NCI-H146 treated with DMSO at 0.1 percent for 48 hours (cell line): ENCODE data around the gene FAM20C.

Experiments
- DNase-seq: peaks from one replicate; lab custom pipeline; 2025; ENCODE audit not compliant: unreplicated experiment; lab: John Stamatoyannopoulos, UW

The FAM20C gene

DNA sequence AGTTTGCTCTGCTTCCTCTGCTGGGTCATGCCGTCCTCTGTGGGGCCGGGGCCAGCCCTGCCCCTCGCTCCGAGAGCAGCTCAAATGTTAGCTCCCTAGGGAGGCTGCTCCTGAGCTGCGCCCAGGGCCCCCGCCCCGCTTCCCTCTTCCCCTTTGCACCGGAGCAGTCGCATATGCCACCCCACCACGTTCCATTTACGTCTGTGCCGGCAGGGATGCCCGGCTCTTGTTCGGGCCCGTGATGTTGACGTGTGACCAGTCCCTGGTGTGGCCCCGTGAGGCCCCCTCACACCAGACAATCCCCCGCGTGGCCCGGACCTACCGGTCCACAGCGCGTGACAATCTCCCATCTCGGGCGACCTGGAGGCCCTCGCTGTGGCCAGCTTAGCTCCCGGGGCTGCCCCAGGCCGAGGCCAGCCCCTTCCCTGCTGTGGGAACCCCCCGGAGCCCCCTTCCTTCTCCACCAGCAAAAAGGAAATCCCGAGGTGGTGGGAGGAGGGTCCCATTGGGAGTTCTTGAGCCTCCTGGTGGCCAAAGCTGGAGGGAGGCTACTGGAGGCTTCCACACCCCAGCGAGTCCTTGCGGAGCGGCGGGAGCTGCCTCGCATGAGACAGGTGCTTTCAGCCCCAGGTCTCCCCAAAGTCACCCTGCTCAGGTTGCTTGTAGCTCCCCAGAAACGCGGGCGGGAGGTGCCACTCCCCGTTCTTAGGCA lies 15.2 kb downstream of the FAM20C start:
- no peak for DNase-seq

DNA sequence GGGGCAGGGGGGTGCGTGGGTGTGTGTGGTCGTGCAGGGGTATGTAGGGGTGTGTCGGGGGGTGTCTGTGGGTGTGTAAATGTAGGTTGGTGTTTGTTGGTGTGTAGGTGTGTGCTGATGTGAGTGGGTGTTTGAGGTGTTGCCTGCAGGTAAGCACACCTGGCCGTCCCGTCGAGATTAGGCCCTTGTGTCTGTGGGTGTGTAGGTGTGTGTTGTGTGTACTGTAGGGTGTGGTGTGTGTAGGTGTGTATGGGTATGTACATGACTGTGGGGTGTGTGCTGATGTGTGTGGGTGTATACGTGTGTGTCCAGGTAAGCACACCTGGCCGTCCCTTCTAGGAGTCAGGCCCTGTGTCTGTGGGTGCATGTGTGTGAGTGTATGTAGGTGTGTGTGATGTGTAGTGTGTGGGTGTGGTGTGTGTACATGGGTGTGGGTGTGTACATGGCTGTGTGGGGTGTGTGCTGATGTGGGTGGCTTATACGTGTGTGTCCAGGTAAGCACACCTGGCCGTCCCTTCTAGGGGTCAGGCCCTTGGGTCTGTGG lies 15.8 kb downstream of the FAM20C start:
- DNase-seq: no peak

DNA sequence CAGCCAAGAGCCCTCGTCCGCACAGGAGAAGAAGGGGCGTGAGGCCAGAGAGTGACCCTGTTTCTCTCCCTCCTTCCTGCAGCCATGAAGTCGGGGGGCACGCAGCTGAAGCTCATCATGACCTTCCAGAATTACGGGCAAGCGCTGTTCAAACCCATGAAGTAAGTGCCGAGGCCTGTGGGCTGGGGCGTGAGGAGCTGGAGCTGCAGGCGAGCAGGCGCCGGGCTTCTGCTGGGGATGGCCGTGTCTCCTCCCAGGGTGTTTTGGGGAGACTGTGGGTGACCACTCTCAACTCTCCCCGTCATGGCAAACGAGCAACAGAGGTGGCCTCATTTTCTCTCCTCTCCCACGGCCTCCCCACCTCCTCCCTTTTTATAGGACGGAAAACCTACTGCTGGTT lies 16.4 kb downstream of the FAM20C start:
- no peak for DNase-seq

DNA sequence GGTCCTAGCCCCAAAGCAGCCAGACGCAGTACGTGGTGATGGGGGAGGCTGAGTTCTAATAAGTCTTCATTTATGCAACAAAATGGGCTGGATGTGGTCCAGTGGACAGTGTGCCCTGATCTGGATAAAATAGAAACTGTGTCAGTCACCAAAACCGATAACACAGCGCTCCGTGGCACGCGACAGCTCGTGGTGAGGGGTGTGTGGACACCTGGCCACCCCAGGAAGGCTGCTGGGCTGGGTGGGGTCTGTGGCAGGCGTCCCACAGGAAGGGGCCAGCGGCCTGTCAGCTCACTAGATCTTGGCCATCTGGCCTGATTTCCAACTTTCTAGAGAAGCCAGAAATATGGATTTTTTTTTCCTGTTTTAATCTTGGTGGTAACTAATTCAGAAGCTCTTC lies 17.0 kb downstream of the FAM20C start:
- no peak for DNase-seq

DNA sequence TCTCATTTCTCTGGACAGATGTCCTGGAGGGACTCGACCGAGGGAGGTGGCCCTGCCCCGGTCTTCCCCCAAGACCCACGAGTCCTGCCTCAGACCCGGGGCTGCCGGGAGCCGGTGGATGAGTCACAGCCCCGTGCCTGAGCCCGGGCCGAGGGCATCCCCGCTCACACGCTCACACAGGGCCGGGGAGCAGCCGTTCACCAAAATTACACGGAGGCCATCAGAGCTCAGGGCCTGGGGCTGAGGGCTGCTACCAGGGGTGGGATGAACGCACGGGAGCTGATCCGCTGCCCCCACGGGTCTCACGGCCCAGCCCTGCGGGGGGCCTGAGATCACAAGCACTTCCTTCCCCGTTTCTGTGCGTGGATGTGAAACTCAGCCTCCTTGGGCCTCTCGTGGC lies 17.5 kb downstream of the FAM20C start:
- DNase-seq: no peak

DNA sequence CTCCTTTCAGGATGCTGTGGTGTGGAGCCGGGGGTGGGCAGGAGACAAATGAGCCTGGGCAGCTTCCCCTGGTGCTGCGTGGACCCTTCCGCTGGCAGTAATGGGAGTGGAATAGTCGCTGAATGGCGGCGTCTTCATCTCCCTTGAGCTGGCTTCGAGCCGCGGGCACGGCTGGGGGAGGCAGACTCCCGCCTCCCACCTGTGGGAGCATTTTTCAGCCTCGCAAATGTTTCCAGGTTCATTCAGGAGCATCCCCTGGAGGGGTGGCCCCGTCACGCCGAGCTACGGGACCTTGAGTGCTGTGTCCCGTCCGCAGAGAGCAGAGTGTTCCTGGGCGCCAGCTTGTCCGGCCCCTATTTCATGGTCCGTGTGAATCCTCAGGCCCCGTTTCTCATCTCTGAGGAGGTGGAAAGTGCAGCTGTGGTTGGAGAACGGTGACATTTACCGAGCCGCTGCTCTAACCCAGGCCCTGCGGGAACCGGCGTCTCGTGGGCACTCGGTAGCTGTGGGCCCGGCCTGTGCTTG lies 18.1 kb downstream of the FAM20C start:
- no peak for DNase-seq

DNA sequence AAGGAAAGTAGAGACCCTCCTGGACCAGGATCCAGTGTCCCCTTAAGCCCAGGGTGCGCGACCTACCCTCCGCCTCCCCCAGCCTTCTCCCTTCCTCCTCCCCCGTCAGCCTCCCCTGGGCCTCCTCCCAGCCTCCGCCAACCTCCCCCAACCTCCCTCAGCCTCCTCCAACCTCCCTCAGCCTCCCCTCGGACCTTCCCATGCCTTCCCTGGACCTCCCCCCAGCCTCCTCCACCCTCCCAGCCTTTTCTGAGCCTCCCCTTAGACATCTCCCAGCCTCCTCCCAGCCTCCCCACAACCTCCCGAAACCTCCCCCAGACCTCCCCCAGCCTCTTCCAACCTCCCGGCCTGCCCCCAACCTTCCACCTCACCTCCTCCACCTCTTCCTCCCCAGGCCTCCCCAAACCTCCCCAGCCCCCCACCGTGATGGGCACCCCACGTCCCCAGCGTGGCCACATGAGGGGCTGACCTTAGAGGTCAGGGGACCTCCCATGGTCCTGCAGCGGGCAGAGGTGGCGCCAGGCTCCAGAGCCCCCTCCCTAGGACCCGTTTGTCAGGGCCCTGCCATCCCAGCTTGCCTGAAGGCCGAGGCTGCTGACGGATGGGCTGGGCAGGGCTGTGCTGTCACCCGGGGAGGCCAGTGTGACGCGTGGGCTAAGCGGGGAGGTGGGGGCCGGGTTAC lies 18.8 kb downstream of the FAM20C start:
- DNase-seq: no peak

DNA sequence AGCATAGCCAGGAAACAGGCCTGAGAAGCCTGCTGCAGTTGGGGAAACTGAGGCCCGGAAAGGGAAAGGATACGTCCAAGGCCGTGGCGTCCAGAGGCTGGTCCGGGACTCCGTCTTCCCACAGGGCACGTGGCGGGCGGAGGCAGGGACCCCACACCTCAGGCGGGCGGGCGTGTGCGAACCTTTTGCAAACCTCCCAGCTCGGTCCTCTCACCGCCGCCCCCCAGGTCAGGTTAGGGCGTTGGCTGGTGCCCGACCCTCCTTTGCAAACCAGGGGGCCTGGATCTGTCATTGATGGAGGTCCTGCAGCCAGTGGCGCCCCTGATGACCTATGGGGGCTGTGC lies 19.3 kb downstream of the FAM20C start:
- no peak for DNase-seq

DNA sequence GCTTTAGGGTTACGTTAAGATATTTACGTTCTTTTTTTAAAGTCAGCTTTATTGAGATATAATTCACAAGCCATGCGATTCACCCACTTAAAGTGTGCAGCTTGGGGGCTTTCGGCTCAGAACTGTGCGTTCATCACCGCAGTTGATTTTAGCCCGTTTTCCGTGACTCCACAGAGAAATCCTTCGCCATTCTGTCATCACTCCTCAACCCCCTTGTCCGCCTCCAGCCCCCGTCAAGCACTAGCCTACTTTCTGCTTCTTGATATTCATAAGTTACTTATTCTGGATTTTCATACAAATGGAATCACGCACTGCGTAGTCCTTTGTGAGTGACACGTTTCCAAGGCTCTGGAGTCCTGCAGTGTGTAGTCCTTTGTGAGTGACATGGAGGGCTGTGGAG lies 20.4 kb downstream of the FAM20C start:
- no peak for DNase-seq

DNA sequence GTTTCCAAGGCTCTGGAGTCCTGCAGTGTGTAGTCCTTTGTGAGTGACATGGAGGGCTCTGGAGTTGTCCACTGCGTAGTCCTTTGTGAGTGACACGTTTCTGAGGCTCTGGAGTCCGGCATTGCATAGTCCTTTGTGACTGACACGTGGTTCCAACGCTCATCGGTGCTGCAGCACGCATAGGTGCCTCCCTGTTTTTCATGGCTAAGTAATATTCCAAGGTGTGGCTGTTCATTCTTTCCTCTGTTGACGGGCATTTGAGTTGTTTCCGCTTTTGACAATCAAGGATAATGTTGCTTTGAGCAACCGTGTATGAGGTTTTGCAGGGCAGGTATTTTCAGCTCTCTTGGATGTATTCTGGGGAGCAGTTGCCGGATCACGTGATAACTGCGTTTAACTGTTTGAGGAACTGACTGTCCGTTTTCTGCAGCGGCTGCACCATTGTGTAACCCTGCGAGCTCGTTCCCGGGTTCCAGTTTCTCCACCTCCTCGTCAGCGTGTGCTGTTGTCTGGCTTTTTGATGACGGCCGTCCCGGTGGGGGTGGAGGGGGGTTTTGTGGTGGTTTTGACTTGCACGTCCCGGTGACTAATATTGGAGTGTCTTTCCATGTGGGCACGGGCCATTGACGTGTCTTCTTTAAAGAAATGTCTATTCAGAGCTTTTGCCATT lies 21.1 kb downstream of the FAM20C start:
- no peak for DNase-seq

DNA sequence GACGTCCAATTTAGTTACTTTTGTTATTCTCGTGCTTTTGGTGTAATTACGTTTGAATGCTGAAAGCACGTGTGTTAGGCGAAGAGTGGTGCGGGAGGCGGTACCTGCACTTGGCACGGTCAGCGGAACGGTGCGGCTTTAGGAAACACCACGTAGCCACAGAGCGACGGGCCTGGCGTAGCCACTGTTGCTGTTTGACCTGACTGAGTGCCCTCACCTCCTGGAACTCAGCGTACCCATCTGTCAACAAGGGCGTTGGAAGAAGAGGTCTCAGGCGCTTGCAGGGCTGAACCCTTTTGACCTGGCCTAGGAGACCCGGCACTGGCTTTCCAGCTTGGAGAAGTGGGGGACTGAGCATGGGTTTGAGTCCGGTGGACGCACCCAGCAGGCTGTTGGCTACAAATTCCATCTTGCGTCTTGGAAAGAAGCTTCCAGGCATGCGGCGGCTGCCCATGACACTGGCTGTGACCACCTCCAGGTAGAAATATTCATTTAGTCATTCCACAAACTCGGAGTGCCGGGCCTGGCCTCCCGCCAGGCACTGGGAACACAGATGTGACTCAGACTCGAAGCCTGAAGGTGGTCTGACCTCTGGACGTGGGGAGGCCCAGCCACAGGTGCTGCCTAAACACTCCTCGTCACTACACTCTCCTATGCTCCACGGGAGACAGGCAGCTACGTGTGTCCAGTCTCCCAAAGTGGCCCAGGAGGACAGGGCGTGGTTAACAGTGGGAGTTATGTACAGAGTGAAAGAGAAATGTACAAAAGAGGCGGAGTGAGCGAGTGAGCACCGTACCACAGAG lies 22.2 kb downstream of the FAM20C start:
- no peak for DNase-seq

DNA sequence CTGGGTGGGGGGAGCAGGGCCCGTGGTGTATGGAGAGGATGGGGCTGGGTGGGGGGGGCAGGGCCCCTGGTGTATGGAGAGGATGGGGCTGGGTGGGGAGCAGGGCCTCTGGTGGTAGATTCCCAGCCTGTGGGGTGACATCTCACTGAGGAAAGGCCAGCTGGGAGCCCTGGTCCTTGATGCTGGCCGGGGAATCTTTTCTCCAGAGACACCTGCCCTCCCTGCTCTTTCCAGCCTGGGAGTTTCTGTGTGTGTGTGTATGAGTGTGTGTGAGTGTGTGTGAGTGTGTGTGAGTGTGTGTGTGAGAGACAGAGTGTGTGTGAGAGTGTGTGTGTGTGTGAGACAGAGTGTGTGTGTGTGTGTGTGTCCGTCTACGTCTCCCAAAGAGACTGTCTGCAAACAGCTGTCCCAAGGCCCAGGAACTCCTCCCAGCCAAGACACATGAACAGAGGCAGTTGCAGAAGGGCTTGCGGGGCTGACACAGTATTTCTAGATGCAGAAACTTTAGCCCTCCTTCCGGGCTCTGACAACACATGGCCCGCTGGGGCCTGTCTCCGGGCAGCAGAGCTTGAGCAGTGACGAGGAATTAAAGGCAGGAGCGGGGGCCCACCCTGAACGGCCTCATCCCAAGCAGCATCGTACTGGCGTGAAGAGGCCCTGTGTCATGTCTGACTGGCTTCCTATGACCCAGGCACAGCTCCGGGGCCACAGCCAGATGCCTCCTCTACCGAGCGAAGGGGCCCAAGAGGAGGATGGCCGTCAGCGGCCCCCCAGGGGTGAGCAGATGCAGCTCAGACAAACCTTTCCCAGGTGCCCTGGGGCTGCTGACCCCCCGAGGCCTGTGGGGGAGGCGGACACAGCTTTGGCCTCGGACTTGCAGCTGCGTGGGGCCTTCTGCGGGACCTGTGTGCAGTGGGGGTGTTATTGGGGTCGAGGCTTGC lies 24.3 kb downstream of the FAM20C start:
- no peak for DNase-seq

DNA sequence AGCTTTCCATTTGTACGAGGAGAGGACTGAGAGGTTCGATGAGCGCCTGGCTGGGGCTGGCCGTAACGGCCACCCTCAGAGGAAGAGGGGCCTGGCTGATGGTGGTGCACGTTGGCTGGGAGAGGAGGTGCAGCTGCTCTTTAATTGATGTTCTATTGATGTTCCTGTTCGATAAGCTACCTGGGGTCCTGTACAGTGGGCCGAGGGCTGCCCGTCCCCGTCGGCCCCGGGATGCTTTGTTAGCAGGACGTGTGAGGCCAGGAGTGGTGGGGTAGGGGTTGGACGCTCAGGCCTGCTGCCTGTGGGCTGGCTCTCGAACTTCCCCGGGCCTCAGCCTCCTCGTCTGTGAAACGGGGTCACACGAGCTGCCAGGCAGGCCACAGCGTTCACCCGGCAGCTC lies 25.4 kb downstream of the FAM20C start:
- no peak for DNase-seq

DNA sequence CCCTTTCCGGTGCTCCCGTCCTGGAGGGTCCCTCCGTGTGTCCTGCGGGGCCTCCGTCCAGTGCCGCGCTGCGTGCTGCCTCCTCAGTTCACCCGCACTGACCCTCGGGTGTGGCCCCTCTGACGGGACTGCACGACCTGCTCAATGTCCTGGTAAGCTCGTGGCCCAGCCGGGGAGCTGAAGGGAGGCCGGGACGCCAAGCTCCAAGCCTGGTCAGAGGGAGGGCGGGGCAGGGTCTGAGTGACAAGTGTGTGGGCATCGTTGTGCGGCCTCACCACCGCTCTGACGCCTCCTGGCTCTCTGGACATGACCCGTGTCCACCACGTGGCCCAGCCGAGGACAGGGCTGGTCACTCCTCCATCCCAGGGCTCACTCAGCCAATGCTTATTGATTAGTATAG lies 25.9 kb downstream of the FAM20C start:
- no peak for DNase-seq

DNA sequence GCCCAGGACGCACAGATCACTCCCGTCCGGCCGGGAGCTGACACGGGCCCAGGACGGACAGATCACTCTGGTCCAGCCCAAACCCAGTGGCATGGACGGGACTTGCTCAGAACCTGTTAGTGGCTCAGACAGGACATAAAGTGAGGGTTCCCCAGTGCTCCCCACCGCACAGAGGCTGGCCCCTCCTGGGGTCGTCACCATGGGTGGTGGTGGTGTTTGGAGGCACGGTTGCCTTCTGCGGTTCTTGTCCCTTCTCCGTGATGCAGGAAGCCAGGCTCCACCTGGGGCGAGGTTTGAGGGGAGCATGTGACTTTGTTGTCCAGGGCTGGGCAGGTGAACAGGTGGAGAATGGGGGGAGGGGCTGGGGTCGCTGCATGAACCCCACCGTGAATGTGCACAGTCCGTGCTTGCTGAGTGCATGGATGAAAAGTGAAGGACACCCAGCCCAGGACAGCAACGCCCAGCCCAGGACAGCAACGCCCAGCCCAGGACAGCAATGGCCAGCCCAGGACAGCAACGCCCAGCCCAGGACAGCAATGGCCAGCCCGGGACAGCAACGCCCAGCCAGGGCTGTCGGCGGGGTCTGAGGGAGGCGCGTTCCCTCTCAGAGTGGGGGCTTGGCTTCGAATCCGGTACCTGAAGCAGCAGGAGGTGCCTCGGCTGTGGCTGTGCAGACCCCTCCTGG lies 26.7 kb downstream of the FAM20C start:
- no peak for DNase-seq

DNA sequence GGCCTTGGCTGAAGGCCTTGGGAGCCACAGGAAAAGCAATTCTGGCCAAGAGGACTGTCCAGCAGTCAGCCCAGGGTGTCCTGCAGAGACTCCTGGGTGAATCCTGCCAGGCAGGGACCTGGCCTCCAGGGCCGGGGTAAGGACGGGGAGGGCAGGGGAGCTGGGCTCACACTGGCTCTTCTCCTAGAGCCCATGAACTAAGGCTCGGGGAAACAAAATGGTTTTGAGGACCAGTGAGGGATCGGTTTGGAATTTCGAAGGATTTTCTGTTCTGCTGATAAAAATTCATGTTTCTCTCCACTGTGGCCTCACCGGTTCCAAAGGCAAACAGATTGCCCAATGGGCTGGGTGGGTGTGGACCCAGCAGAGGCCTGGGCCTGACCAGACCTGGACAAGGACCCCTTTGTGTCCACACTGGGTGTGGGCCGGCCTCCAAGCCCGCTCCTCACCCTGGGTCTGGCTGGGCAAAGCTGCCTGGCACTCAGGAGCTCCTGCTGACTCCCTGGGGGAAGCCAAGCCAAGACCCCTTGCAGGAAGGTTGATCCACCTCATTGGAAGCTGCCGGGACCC lies 27.3 kb downstream of the FAM20C start:
- no peak for DNase-seq

DNA sequence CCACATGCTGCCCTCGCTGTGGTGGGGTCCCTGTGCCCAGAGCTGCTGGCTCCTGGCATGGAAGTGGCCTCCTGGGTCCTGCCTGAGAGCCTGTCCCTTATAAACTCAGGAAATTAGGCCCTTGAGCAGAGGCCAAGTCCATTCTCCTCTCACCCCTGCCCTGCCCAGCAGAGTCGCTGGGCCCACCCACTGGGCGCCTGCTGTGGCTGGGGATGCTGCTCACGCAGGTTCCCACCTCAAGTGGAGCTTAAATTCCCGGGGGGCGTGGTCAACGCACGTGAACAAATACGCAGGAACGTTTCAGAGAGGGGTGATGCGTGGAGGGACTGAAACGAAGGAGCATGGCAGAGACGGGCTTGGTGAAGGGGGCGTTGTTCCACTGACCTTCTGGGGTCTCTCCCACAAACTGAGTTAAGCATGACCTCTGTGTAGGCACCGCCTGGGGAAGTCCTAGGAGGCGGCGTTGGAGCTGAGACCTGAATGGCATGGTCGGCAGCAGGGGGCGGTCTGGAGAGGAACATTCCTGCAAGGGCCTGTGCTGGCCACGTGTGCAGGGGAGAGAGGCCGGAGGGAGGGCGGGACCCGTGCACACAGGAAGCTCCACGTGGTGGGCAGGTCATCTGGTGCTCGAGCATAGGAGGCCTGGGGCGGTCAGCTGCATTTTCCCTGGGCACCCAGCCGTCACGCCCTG lies 27.9 kb downstream of the FAM20C start:
- DNase-seq: no peak

DNA sequence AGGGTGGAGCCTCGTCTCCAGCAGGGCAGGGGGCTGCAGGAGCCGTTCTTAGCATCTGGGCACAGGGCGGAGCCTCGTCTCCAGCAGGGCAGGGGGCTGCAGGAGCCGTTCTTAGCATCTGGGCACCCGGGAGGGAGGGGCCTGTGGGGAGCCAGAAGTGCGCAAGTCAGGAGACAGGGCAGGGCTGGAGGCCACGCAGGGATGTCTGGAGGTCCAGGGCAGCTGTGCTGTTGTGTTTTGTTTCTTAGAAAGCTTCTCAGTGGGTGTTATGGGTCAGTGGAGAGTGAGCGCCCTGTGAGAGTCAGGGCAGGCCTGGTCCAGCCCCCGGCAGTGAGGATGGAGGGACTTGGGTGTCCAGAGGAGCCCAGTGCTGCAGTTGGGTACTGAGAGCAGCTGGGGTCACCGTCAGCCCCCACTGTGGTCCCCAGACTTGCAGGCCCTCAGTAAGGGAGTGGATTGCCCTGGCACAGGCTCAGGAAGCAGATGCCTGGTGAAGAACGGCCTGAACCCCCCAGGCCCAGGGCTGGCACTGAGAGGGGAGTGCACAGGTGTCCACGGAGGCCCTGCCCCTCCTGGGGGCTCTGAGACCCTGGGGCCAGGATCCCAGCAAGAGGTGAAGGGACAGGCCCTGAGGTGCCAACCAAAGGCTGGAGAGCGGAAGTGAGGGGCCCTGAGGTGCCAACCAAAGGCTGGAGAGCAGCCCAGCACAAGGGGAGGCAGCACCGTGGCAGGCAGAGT lies 29.8 kb downstream of the FAM20C start:
- no peak for DNase-seq
